Liver (tissue), 3 donors: ENCODE data around the gene CLEC16A.

Experiments
- EGR1 ChIP-seq, 2 donors: IDR thresholded peaks; 2 replicates each; pipeline ENCODE4 v1.6.1; 2016 to 2018; ENCODE audit warnings: antibody characterized with exemption in 2 of 2, low read depth in 2 of 2
- JUND ChIP-seq, 2 donors: IDR thresholded peaks; 2 replicates each; pipeline ENCODE4 v1.6.1; 2016; ENCODE audit warnings: antibody characterized with exemption in 2 of 2
- RAD21 ChIP-seq, 2 donors: IDR thresholded peaks; 2 replicates each; pipeline ENCODE4 v1.6.1; 2016; ENCODE audit warnings: antibody characterized with exemption in 2 of 2, mild to moderate bottlenecking in 2 of 2
- REST ChIP-seq: IDR thresholded peaks from 2 replicates; pipeline ENCODE4 v1.6.1; 2016; ENCODE audit warnings: antibody characterized with exemption, mild to moderate bottlenecking
- SP1 ChIP-seq: IDR thresholded peaks from 2 replicates; pipeline ENCODE4 v1.6.1; 2018; ENCODE audit warnings: antibody characterized with exemption, mild to moderate bottlenecking
- TAF1 ChIP-seq: conservative IDR thresholded peaks from 2 replicates; pipeline ENCODE4 v1.6.1; 2016; ENCODE audit warnings: antibody characterized with exemption, mild to moderate bottlenecking
- TF ChIP-seq, protein P1 (sequence below): fragments of 150-350 bp; IDR thresholded peaks from 2 replicates; pipeline ENCODE4 v1.5.1; 2017; ENCODE audit warnings: improper control_type of control experiment, low read depth, low read length; ENCODE audit not compliant: missing input control
- TF ChIP-seq, protein P2 (sequence below): IDR thresholded peaks from 2 replicates; pipeline ENCODE4 v1.6.1; 2016; ENCODE audit warnings: antibody characterized with exemption
- donor health status: healthy.
- donor health status: healthy.

GRCh38 chr16:11078812-11079459 lies 134.6 kb downstream of the CLEC16A start:
- TF ChIP-seq REST = no peak
- TF ChIP-seq, protein P1, sequence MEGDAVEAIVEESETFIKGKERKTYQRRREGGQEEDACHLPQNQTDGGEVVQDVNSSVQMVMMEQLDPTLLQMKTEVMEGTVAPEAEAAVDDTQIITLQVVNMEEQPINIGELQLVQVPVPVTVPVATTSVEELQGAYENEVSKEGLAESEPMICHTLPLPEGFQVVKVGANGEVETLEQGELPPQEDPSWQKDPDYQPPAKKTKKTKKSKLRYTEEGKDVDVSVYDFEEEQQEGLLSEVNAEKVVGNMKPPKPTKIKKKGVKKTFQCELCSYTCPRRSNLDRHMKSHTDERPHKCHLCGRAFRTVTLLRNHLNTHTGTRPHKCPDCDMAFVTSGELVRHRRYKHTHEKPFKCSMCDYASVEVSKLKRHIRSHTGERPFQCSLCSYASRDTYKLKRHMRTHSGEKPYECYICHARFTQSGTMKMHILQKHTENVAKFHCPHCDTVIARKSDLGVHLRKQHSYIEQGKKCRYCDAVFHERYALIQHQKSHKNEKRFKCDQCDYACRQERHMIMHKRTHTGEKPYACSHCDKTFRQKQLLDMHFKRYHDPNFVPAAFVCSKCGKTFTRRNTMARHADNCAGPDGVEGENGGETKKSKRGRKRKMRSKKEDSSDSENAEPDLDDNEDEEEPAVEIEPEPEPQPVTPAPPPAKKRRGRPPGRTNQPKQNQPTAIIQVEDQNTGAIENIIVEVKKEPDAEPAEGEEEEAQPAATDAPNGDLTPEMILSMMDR = no peak
- TF ChIP-seq EGR1 (IDR thresholded peaks at IDR 0.05; ENCODE audit: low read depth in 2 of 2) = no peak
- TF ChIP-seq RAD21 (IDR thresholded peaks at IDR 0.05) = peak in 1 of 2 donors; percentile 26
- no peak for TF ChIP-seq JUND (IDR thresholded peaks at IDR 0.05)
- TF ChIP-seq SP1 = no peak
- no peak for TF ChIP-seq TAF1
- TF ChIP-seq, protein P2, sequence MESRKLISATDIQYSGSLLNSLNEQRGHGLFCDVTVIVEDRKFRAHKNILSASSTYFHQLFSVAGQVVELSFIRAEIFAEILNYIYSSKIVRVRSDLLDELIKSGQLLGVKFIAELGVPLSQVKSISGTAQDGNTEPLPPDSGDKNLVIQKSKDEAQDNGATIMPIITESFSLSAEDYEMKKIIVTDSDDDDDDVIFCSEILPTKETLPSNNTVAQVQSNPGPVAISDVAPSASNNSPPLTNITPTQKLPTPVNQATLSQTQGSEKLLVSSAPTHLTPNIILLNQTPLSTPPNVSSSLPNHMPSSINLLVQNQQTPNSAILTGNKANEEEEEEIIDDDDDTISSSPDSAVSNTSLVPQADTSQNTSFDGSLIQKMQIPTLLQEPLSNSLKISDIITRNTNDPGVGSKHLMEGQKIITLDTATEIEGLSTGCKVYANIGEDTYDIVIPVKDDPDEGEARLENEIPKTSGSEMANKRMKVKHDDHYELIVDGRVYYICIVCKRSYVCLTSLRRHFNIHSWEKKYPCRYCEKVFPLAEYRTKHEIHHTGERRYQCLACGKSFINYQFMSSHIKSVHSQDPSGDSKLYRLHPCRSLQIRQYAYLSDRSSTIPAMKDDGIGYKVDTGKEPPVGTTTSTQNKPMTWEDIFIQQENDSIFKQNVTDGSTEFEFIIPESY = no peak
